Endothelial cell of umbilical vein (primary cell): ENCODE measurements around the gene LBHD2. TPM values are rescaled to one million over a fixed set of nuclear protein-coding genes. Genes with fewer than 3 reads are reported as not detected.

Source experiments
- BruUV-seq: library from RNA; stranded (reverse); fragments of 400-500 nt; replicated peaks from 2 replicates; lab custom pipeline; 2021; lab: Mats Ljungman, UMichigan
- CTCF ChIA-PET: fragments of 300-600, 350-600 bp; sonication (Branson Sonifier 250); formaldehyde crosslinking; loops from one replicate; lab custom pipeline; 2021; ENCODE audit warnings: antibody characterized with exemption, inconsistent platforms; lab: Charles Lee
- POLR2A ChIA-PET: fragments of 300-600, 350-600 bp; sonication (Branson Sonifier 250); formaldehyde crosslinking; loops from one replicate; lab custom pipeline; 2021; ENCODE audit warnings: antibody characterized with exemption, inconsistent platforms; lab: Charles Lee
- DNase-seq: peaks from one replicate; pipeline ENCODE4 v3.0.0-alpha.2; 2011; ENCODE audit warnings: low read depth, low spot score
- FAIRE-seq: peaks from 2 replicates; lab custom pipeline; 2011; peaks lifted over from hg19 to GRCh38; lab: Jason Lieb, UNC
- H2AFZ ChIP-seq: 2 replicates; pipeline ENCODE4 v1.6.0; 2012; ENCODE audit warnings: low read depth, low read length, control low read depth, inconsistent platforms
- H3K27ac ChIP-seq: 2 replicates; pipeline ENCODE4 v1.5.1; 2011; ENCODE audit warnings: low read depth, mild to moderate bottlenecking, control low read depth, low read length, moderate library complexity; ENCODE audit not compliant: insufficient read depth
- H3K27me3 ChIP-seq, 2 experiments: 2 replicates each; pipeline versions ENCODE4 v1.6.0 to v1.6.1; 2011; ENCODE audit warnings: low read length in 2 of 2, mixed read lengths in 1 of 2; ENCODE audit not compliant: control insufficient read depth in 2 of 2, insufficient read depth in 2 of 2
- H3K36me3 ChIP-seq, 2 experiments: 2 replicates in 1 of 2; 3 replicates in 1 of 2; pipeline ENCODE4 v1.5.1; 2011; ENCODE audit warnings: low read length in 2 of 2, mild to moderate bottlenecking in 1 of 2, moderate library complexity in 1 of 2; ENCODE audit not compliant: control insufficient read depth in 2 of 2, insufficient read depth in 2 of 2; ENCODE audit errors: extremely low read depth in 1 of 2
- H3K4me1 ChIP-seq: 3 replicates; pipeline ENCODE4 v1.5.1; 2011; ENCODE audit warnings: mild to moderate bottlenecking, low read length; ENCODE audit not compliant: control insufficient read depth, insufficient read depth; ENCODE audit errors: extremely low read depth
- H3K4me2 ChIP-seq: 2 replicates; pipeline ENCODE4 v1.6.1; 2011; ENCODE audit warnings: low read length, control low read depth, mixed read lengths; ENCODE audit not compliant: insufficient read depth
- H3K4me3 ChIP-seq, 3 experiments: fragments of 200-600 bp in 1 of 3; sonication (generic), shearing (Covaris generic) in 1 of 3; replicated peaks in 1 of 3; 2 replicates each; pipeline ENCODE4 v1.5.1; 2011 to 2016; ENCODE audit warnings: control low read depth in 3 of 3, low read length in 3 of 3, mild to moderate bottlenecking in 2 of 3, inconsistent platforms in 1 of 3, low read depth in 1 of 3, moderate library complexity in 1 of 3; ENCODE audit not compliant: insufficient read depth in 1 of 3
- H3K79me2 ChIP-seq: 2 replicates; pipeline ENCODE4 v1.6.0; 2012; ENCODE audit warnings: low read length, inconsistent platforms; ENCODE audit not compliant: control insufficient read depth, insufficient read depth
- H3K9ac ChIP-seq: replicated peaks from 2 replicates; pipeline ENCODE3; 2011; ENCODE audit warnings: low read length, control low read depth; ENCODE audit not compliant: insufficient read depth; ENCODE audit errors: extremely low read depth
- H3K9me1 ChIP-seq: replicated peaks from 3 replicates; pipeline ENCODE4 v1.6.0; 2011; ENCODE audit warnings: mild to moderate bottlenecking, low read length; ENCODE audit not compliant: control insufficient read depth, insufficient read depth; ENCODE audit errors: extremely low read depth
- H3K9me3 ChIP-seq: replicated peaks from 2 replicates; pipeline ENCODE4 v1.5.1; 2012; ENCODE audit warnings: low read length, inconsistent platforms; ENCODE audit not compliant: control insufficient read depth, insufficient read depth
- H4K20me1 ChIP-seq: replicated peaks from 2 replicates; pipeline ENCODE3; 2011; ENCODE audit warnings: mild to moderate bottlenecking, low read length; ENCODE audit not compliant: control insufficient read depth, insufficient read depth; ENCODE audit errors: extremely low read depth
- CTCF ChIP-seq, 2 donors: IDR thresholded peaks; 1 replicate in 1 of 2; 2 replicates in 1 of 2; pipeline ENCODE4 v1.5.1; 2011; ENCODE audit warnings: low read length in 2 of 2, mild to moderate bottlenecking in 2 of 2, moderate library complexity in 2 of 2, control low read depth in 1 of 2, inconsistent platforms in 1 of 2, low read depth in 1 of 2; ENCODE audit not compliant: insufficient read depth in 1 of 2; ENCODE audit errors: extremely low read depth in 1 of 2
- EZH2 ChIP-seq: IDR thresholded peaks from 2 replicates; pipeline ENCODE4 v1.6.1; 2012; ENCODE audit warnings: borderline replicate concordance, low read depth, mild to moderate bottlenecking, moderate library complexity, low read length, inconsistent platforms; ENCODE audit not compliant: severe bottlenecking
- FOS ChIP-seq: IDR thresholded peaks from 2 replicates; pipeline ENCODE4 v1.6.1; 2011; ENCODE audit warnings: mild to moderate bottlenecking, low read length, moderate library complexity, borderline replicate concordance; ENCODE audit not compliant: insufficient read depth
- GATA2 ChIP-seq: IDR thresholded peaks from 2 replicates; pipeline ENCODE4 v1.7.0; 2011; ENCODE audit warnings: low read depth, mild to moderate bottlenecking, moderate library complexity, mixed read lengths, low read length; ENCODE audit not compliant: insufficient read length, insufficient read depth
- JUN ChIP-seq: IDR thresholded peaks from 2 replicates; pipeline ENCODE4 v1.6.1; 2011; ENCODE audit warnings: borderline replicate concordance, low read depth; ENCODE audit not compliant: insufficient read length, insufficient read depth
- MAX ChIP-seq: IDR thresholded peaks from 2 replicates; pipeline ENCODE4 v1.6.1; 2011; ENCODE audit not compliant: insufficient read depth, insufficient read length
- MYC ChIP-seq: IDR thresholded peaks from one replicate; pipeline ENCODE4 v1.6.1; 2011; ENCODE audit warnings: mild to moderate bottlenecking, low read depth, low read length
- POLR2A ChIP-seq: IDR thresholded peaks from 2 replicates; pipeline ENCODE4 v1.6.1; 2012; ENCODE audit warnings: low read depth, mild to moderate bottlenecking, control low read depth, low read length
- POLR2AphosphoS5 ChIP-seq: IDR thresholded peaks from 2 replicates; pipeline ENCODE4 v1.6.1; 2012; ENCODE audit warnings: low read depth, mild to moderate bottlenecking, control low read depth, low read length, moderate library complexity; ENCODE audit not compliant: insufficient read depth
- dilution Hi-C: fragments of 300-500 bp; cut with MboI; formaldehyde crosslinking; loops from one replicate; pipeline ENCODE4 v1.15.0; 2019; ENCODE audit warnings: low sequenced_read_pairs; ENCODE audit not compliant: extremely low pct_ligation_motif_present
- intact Hi-C: fragments of 100-400 bp; cut with micrococcal nuclease; formaldehyde crosslinking; loops from one replicate; pipeline ENCODE4 v1.10.0; 2022
- polyA plus RNA-seq, 4 experiments: library from polyadenylated mRNA; depleted of rRNA in 3 of 4; stranded (reverse) in 3 of 4; unstranded in 1 of 4; fragments of >200 nt; gene quantifications; 2 replicates each; pipeline versions ENCODE4 v1.2.1 to v1.2.3, GENCODE V29; 2011 to 2012; ENCODE audit warnings: missing spikeins in 1 of 4
- total RNA-seq: library from RNA; stranded (reverse); gene quantifications from 2 replicates; pipeline ENCODE4 v1.2.3, GENCODE V29; 2021

The LBHD2 gene
- total and polyA plus RNA-seq, 2 donors (not counting 3 experiments of a cell fraction or from before 2014, with no cell fraction given): not detected

- H3K27me3 ChIP-seq: no peaks in the 10 kb centered on the region
- no peak for DNase-seq
- H3K36me3 ChIP-seq: peaks cover 0 to 14% of the 10 kb centered on the region in 2 experiments
- dilution Hi-C loops (no loop called here), intact Hi-C loops (loop anchor here (10.0 kb wide), 1 partner anchor 257 kb away; the partner anchor contains the start of gene MARK3)
- H3K9me1 ChIP-seq: no peaks in the 10 kb centered on the region
- H4K20me1 ChIP-seq: no peaks in the 10 kb centered on the region
- no TSS peak for BruUV-seq
- no peak overlapping the region for H3K27ac ChIP-seq
- H3K4me3 ChIP-seq: no peak overlapping the region
- H3K9me3 ChIP-seq: no peaks in the 10 kb centered on the region
- no peak overlapping the region for H3K4me2 ChIP-seq
- POLR2A ChIA-PET: interaction anchor here (0.6 kb wide), 1 partner anchor 320 kb away, joined by 4 read pairs; no protein-coding TSS in a partner anchor
- FAIRE-seq: no peak
- H3K4me1 ChIP-seq: peaks cover 19% of the 10 kb centered on the region
- CTCF ChIA-PET: interaction anchor here (1.1 to 6.9 kb wide), 9 partner anchors 8 to 108 kb away, joined by 3 to 86 read pairs (median 6); no protein-coding TSS in a partner anchor
- H3K9ac ChIP-seq: no peak overlapping the region
- no peak overlapping the region for H2AFZ ChIP-seq
- H3K79me2 ChIP-seq: no peaks in the 10 kb centered on the region
- TF ChIP-seq FOS (no peak), MYC (no peak), CTCF (IDR thresholded peaks at IDR 0.05; ENCODE audit: extremely low read depth in 1 of 2, insufficient read depth in 1 of 2, low read depth in 1 of 2, low read length in 2 of 2) (no peak), JUN (no peak), GATA2 (no peak), EZH2 (no peak), POLR2AphosphoS5 (no peak), POLR2A (no peak), MAX (no peak)
Observed at GRCh38 chr14:103127861-103128598, 44.0 kb downstream of the LBHD2 start.
